Left lung (tissue), 10 donors: ENCODE data around the gene TTC9. TPM values are rescaled to one million over a fixed set of nuclear protein-coding genes. Genes with fewer than 3 reads are reported as not detected.

ENCODE experiments used
- ATAC-seq: fragments of 200-7000 bp; cut with Tn5 transposase; one replicate; pipeline ENCODE4 v1.9.1; 2020; ENCODE audit warnings: moderate library complexity
- DNase-seq, 4 donors: peaks; one replicate each; pipeline ENCODE4 v3.0.0-alpha.2; 2013 to 2020
- H3K27ac ChIP-seq, 2 donors: fragments of 200-600 bp; sonication (generic) in 1 of 2; one replicate each; pipeline versions ENCODE4 v1.5.0 to v1.8.0; 2020 to 2021
- H3K27me3 ChIP-seq, 2 donors: fragments of 200-600 bp; sonication (generic) in 1 of 2; one replicate each; pipeline versions ENCODE4 v1.5.0 to v1.8.0; 2020 to 2021
- H3K36me3 ChIP-seq, 2 donors: fragments of 200-600 bp; sonication (generic) in 1 of 2; one replicate each; pipeline versions ENCODE4 v1.5.0 to v1.8.0; 2020 to 2021
- H3K4me1 ChIP-seq, 2 donors: fragments of 200-600 bp; one replicate each; pipeline ENCODE4 v1.8.0; 2021
- H3K4me3 ChIP-seq, 2 donors: fragments of 200-600 bp; sonication (generic) in 1 of 2; one replicate each; pipeline versions ENCODE4 v1.5.0 to v1.8.0; 2020 to 2021; ENCODE audit warnings: mild to moderate bottlenecking in 1 of 2
- H3K9me3 ChIP-seq, 2 donors: fragments of 200-600 bp; sonication (generic) in 1 of 2; one replicate each; pipeline versions ENCODE4 v1.5.0 to v1.8.0; 2020 to 2021
- intact Hi-C, 2 donors: fragments of 100-400 bp; cut with DNase I; formaldehyde crosslinking; loops; one replicate each; pipeline versions ENCODE4 v1.11.2 to v1.14.2; 2022
- polyA plus RNA-seq, 6 donors: library from polyadenylated mRNA; unstranded; fragments of 120-200 nt; gene quantifications; one replicate each; pipeline ENCODE4 v1.2.1, GENCODE V29; 2013; ENCODE audit not compliant: insufficient read length in 6 of 6
- total RNA-seq, 2 donors: library from RNA; stranded (reverse); fragmentation: NEBNext Ultra II Directional; extraction: Animal tissue kit (Norgen Biotek cat#: 25700); gene quantifications; one replicate each; pipeline ENCODE4 v1.2.1, GENCODE V29; 2021
- TF ChIP-seq, protein P1 (sequence below), 2 donors: fragments of 200-600 bp; sonication (generic) in 1 of 2; IDR thresholded peaks; one replicate each; pipeline versions ENCODE4 v1.5.0 to v1.8.0; 2021; ENCODE audit warnings: antibody characterized with exemption in 2 of 2
- donor health status: DM: no; HTN: yes; CAD: no.
- donor health status: DM: no; HTN: no; CAD: no.

TTC9 gene
- total and polyA plus RNA-seq, 8 donors = 4.8 to 10.4 (median 9.4) TPM

DNA sequence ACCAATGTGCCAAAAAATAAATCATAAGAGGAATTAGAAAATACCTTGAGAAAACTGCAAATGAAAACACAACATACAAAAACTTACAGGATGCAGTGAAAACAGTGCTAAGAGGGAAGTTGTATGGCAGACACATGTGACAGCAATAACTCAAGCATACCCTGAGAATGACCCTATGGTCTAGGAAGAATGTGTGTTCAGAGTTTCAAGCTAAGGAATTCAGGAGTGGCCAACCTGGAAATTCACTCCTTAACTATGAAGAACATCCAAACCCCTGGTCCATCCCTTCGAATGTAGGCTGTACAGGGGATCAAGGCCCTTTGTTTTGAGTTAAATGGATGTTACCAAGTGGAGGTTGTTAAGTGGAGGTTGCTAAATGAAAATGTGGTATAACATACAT lies 16.7 kb upstream of the TTC9 start:
- intact Hi-C loops = loop anchor here in 1 of 2 donors (10.0 kb wide), 1 partner anchor 90 kb away; no protein-coding TSS in a partner anchor
- no peak overlapping the region for H3K4me3 ChIP-seq
- H3K9me3 ChIP-seq = peaks cover 0 to 20% of the 10 kb centered on the region in 2 donors
- DNase-seq (no peak), ATAC-seq (no peak)
- TF ChIP-seq, protein P1, sequence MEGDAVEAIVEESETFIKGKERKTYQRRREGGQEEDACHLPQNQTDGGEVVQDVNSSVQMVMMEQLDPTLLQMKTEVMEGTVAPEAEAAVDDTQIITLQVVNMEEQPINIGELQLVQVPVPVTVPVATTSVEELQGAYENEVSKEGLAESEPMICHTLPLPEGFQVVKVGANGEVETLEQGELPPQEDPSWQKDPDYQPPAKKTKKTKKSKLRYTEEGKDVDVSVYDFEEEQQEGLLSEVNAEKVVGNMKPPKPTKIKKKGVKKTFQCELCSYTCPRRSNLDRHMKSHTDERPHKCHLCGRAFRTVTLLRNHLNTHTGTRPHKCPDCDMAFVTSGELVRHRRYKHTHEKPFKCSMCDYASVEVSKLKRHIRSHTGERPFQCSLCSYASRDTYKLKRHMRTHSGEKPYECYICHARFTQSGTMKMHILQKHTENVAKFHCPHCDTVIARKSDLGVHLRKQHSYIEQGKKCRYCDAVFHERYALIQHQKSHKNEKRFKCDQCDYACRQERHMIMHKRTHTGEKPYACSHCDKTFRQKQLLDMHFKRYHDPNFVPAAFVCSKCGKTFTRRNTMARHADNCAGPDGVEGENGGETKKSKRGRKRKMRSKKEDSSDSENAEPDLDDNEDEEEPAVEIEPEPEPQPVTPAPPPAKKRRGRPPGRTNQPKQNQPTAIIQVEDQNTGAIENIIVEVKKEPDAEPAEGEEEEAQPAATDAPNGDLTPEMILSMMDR (IDR thresholded peaks at IDR 0.05) = no peak
- H3K27ac ChIP-seq = no peak overlapping the region
- no peaks in the 10 kb centered on the region for H3K36me3 ChIP-seq
- H3K4me1 ChIP-seq = no peaks in the 10 kb centered on the region
- no peaks in the 10 kb centered on the region for H3K27me3 ChIP-seq

DNA sequence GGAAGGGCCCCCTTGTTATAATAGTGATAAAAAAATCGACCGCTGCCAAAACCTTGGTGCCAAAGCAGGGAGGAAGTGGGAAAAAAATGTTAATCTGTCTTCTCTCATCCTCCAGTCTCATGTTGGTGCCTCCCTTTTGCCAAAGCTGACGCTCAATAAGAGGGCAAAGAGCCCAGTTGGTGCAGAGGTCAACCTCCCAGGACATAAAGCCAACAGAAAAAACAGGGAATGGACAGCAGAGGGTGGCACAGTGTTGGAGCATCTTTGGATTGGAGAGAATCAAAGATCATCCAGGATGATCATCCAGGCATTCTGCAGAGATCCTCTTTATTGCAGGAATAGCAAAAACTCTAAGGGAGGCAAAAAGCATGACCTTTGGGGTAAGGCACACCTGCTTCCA lies 9.8 kb upstream of the TTC9 start:
- ATAC-seq (no peak), DNase-seq (no peak)
- no peak overlapping the region for H3K4me3 ChIP-seq
- no peaks in the 10 kb centered on the region for H3K27me3 ChIP-seq
- TF ChIP-seq, protein P1 (IDR thresholded peaks at IDR 0.05) = no peak
- no peak overlapping the region for H3K27ac ChIP-seq
- H3K9me3 ChIP-seq = peaks cover 0 to 8% of the 10 kb centered on the region in 2 donors
- no peaks in the 10 kb centered on the region for H3K36me3 ChIP-seq
- intact Hi-C loops = loop anchor here in 1 of 2 donors (10.0 kb wide), 1 partner anchor 183 kb away; no protein-coding TSS in a partner anchor
- no peaks in the 10 kb centered on the region for H3K4me1 ChIP-seq

DNA sequence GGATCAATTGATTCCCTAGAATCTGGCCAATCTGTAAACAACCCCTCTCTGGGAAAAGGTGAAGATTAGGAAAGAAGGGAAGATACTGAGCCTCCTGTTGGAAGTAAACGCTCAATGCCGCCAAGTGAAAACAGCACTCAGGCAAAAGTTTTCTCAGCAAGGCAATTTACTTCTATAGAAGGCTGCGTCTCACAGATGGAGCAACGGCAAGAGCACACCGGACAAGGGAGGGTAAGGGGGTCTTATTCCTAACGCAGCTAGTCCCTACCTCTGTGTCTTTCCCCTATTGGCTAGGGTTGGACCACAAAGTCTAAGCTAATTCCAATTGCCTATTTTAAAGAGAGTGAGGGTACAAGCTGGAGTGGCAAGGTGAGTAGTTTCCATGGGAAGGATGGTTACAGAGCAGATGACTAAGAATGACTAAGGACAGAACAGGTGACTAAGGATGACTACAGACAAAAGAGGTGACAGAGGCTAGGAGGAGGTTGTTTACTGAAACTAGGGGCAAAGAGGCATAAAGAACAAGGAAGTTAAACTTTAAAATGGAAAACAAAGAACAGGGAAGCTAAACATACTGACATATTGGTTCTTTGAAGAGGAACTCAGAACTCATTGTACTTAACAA lies 5.6 kb upstream of the TTC9 start:
- H3K4me1 ChIP-seq = peaks cover 0 to 7% of the 10 kb centered on the region in 2 donors
- TF ChIP-seq, protein P1 (IDR thresholded peaks at IDR 0.05) = no peak
- no peak overlapping the region for H3K4me3 ChIP-seq
- H3K27ac ChIP-seq = no peak overlapping the region
- H3K27me3 ChIP-seq = peaks cover 0 to 24% of the 10 kb centered on the region in 2 donors
- intact Hi-C loops = loop anchor here in 1 of 2 donors (10.0 kb wide), 1 partner anchor 179 kb away; no protein-coding TSS in a partner anchor
- ATAC-seq = no peak
- H3K36me3 ChIP-seq = no peaks in the 10 kb centered on the region
- no peak for DNase-seq
- no peaks in the 10 kb centered on the region for H3K9me3 ChIP-seq

- DNase-seq (no peak), ATAC-seq (no peak)
- H3K36me3 ChIP-seq = no peaks in the 10 kb centered on the region
- intact Hi-C loops = loop anchor here in 1 of 2 donors (10.0 kb wide), 1 partner anchor 176 kb away; no protein-coding TSS in a partner anchor
- peaks cover 9 to 41% of the 10 kb centered on the region in 2 donors for H3K27me3 ChIP-seq
- H3K4me1 ChIP-seq = peaks cover 0 to 20% of the 10 kb centered on the region in 2 donors
- no peak overlapping the region for H3K4me3 ChIP-seq
- TF ChIP-seq, protein P1 (IDR thresholded peaks at IDR 0.05) = no peak
- H3K9me3 ChIP-seq = no peaks in the 10 kb centered on the region
- no peak overlapping the region for H3K27ac ChIP-seq
These were observed 3.3 kb upstream of the TTC9 start for GRCh38 chr14:70638416-70638815.

DNA sequence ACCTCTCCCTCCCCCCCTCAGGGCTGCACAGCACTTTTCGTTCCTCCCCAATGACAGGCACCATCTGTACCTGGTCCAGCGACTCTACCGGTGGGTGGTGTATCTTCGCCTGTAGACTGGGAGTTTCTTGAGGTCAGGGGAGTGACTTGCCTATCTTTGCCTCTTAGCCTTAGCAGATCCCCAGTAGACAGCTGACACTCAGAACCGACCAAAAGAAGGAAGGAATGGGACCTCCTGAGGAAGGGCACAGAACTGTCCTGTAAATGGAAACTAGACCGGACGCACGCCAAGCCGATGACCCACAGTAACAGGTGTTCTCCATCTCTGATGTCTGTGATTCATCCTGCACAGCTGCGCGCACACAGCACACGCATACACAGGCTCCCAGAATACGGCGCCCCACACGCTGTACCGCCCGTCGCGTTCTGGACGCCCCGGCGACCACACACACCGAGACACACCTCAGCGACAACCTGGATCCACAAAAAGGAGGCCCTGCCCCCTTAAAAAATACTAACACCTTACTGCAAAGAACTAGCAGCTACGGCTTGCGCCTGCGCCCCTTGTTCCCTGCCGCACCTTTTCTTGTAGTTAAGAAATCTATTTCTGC lies 673 bp upstream of the TTC9 start:
- DNase-seq (peak in 3 of 4 donors; percentile 5 to 76 (median 14)), ATAC-seq (peak; percentile 73)
- H3K4me1 ChIP-seq = peaks cover 3 to 20% of the 10 kb centered on the region in 2 donors
- H3K27ac ChIP-seq = peak overlapping the region in 1 of 2 donors; percentile 37
- H3K36me3 ChIP-seq = no peaks in the 10 kb centered on the region
- H3K9me3 ChIP-seq = no peaks in the 10 kb centered on the region
- H3K27me3 ChIP-seq = peaks cover 9 to 53% of the 10 kb centered on the region in 2 donors
- H3K4me3 ChIP-seq = peak overlapping the region; percentile 56 to 65
- TF ChIP-seq, protein P1 (IDR thresholded peaks at IDR 0.05) = no peak
- intact Hi-C loops = no loop called here
